WI38 (cell line): ENCODE results near the gene CD207.

Experiments used
- H3K4me3 ChIP-seq: 2 replicates; pipeline ENCODE4 v1.5.1; 2011; ENCODE audit warnings: low read depth, mild to moderate bottlenecking, control low read depth, low read length
- CTCF ChIP-seq: IDR thresholded peaks from 2 replicates; pipeline ENCODE4 v1.5.1; 2012; ENCODE audit warnings: low read depth, mild to moderate bottlenecking, control low read depth, low read length

Gene CD207

GRCh38 chr2:70828914-70829824 is 6.4 kb downstream of the CD207 start:
- TF ChIP-seq CTCF = no peak
- H3K4me3 ChIP-seq = no peak overlapping the region

GRCh38 chr2:70828115-70828514 is 7.5 kb downstream of the CD207 start:
- no peak for TF ChIP-seq CTCF
- no peak overlapping the region for H3K4me3 ChIP-seq

GRCh38 chr2:70827388-70827787 is 8.2 kb downstream of the CD207 start:
- no peak overlapping the region for H3K4me3 ChIP-seq
- TF ChIP-seq CTCF = no peak

GRCh38 chr2:70826696-70827350 is 8.8 kb downstream of the CD207 start:
- TF ChIP-seq CTCF = no peak
- H3K4me3 ChIP-seq = no peak overlapping the region

- no peak overlapping the region for H3K4me3 ChIP-seq
- TF ChIP-seq CTCF = no peak
These were observed 12.4 kb downstream of the CD207 start for GRCh38 chr2:70823249-70823648.

- TF ChIP-seq CTCF = no peak
These were observed 12.8 kb downstream of the CD207 start for GRCh38 chr2:70822843-70823242.

GRCh38 chr2:70820499-70820898 is 15.1 kb downstream of the CD207 start, which contains the start of gene CLEC4F:
Gene CLEC4F (minus strand): TSS chr2:70820599. CDS start chr2:70820523, 76 bp downstream.
- no peak within 1 kb of the TSS for H3K4me3 ChIP-seq
- TF ChIP-seq CTCF = no peak

More at GRCh38 chr2:70822843-70823242, 12.8 kb downstream of the CD207 start:
- H3K4me3 ChIP-seq = no peak overlapping the region
